IMR-90 (cell line): ENCODE results near the gene HSF2. TPM values are rescaled to one million over a fixed set of nuclear protein-coding genes. Genes with fewer than 3 reads are reported as not detected.

ENCODE experiments used
- ATAC-seq: fragments of 200-7000 bp; cut with Tn5 transposase; 2 replicates; pipeline ENCODE4 v1.9.1; 2020; ENCODE audit warnings: low read depth, mild to moderate bottlenecking, moderate library complexity
- BruUV-seq: library from RNA; stranded (reverse); fragments of 400-500 nt; replicated peaks from 2 replicates; lab custom pipeline; 2021; lab: Mats Ljungman, UMichigan
- CTCF ChIA-PET: fragments of 300-600 bp; formaldehyde crosslinking; extraction: SDS; loops from one replicate; lab custom pipeline; 2021; ENCODE audit warnings: antibody characterized with exemption; lab: Yijun Ruan, JAX
- POLR2A ChIA-PET: fragments of 300-600 bp; sonication (Branson Sonifier 250); formaldehyde crosslinking; loops from one replicate; lab custom pipeline; 2022; ENCODE audit warnings: antibody characterized with exemption; ENCODE audit not compliant: unreplicated experiment; lab: Charles Lee
- DNase-seq: peaks from one replicate; pipeline ENCODE4 v3.0.0; 2013
- H2AFZ ChIP-seq: replicated peaks from 2 replicates; pipeline ENCODE3; 2013; ENCODE audit warnings: low read length, mild to moderate bottlenecking; ENCODE audit not compliant: poor library complexity
- H2AK5ac ChIP-seq: 2 replicates; pipeline ENCODE4 v1.6.1; 2013; ENCODE audit warnings: low read depth, low read length, inconsistent platforms
- H2AK9ac ChIP-seq: replicated peaks from 2 replicates; pipeline ENCODE3; 2013; ENCODE audit warnings: mild to moderate bottlenecking, low read depth, low read length, moderate library complexity; ENCODE audit not compliant: poor library complexity
- H2BK120ac ChIP-seq: 2 replicates; pipeline ENCODE4 v1.6.1; 2013; ENCODE audit warnings: low read depth, low read length, inconsistent platforms
- H2BK15ac ChIP-seq: 3 replicates; pipeline ENCODE4 v1.6.1; 2013; ENCODE audit warnings: low read depth, low read length, inconsistent platforms
- H2BK20ac ChIP-seq: 2 replicates; pipeline ENCODE4 v1.6.1; 2013; ENCODE audit warnings: low read depth, mild to moderate bottlenecking, inconsistent platforms, low read length, moderate library complexity
- H2BK5ac ChIP-seq: 2 replicates; pipeline ENCODE4 v1.6.1; 2013; ENCODE audit warnings: mild to moderate bottlenecking, low read depth, low read length, inconsistent platforms; ENCODE audit not compliant: poor library complexity, severe bottlenecking
- H3K14ac ChIP-seq: replicated peaks from 2 replicates; pipeline ENCODE4 v1.6.1; 2013; ENCODE audit warnings: low read depth, low read length, inconsistent platforms
- H3K18ac ChIP-seq: 2 replicates; pipeline ENCODE4 v1.6.1; 2013; ENCODE audit warnings: low read depth, low read length, control low read depth
- H3K23ac ChIP-seq: 2 replicates; pipeline ENCODE4 v1.6.1; 2013; ENCODE audit warnings: low read depth, low read length, inconsistent platforms
- H3K27ac ChIP-seq: 2 replicates; pipeline ENCODE4 v1.5.1; 2013; ENCODE audit warnings: mild to moderate bottlenecking, control low read depth, low read length; ENCODE audit not compliant: insufficient read depth
- H3K27me3 ChIP-seq: 2 replicates; pipeline ENCODE4 v1.6.1; 2013; ENCODE audit warnings: low read length; ENCODE audit not compliant: control insufficient read depth, insufficient read depth
- H3K36me3 ChIP-seq: 2 replicates; pipeline ENCODE4 v1.6.1; 2013; ENCODE audit warnings: low read length, mixed read lengths; ENCODE audit not compliant: control insufficient read depth, insufficient read depth
- H3K4ac ChIP-seq: 2 replicates; pipeline ENCODE4 v1.6.1; 2013; ENCODE audit warnings: low read depth, low read length, inconsistent platforms
- H3K4me1 ChIP-seq: 2 replicates; pipeline ENCODE4 v1.6.1; 2013; ENCODE audit warnings: low read length, mixed read lengths; ENCODE audit not compliant: control insufficient read depth, insufficient read depth
- H3K4me2 ChIP-seq: 2 replicates; pipeline ENCODE4 v1.6.1; 2013; ENCODE audit warnings: low read depth, mild to moderate bottlenecking, control low read depth, low read length, moderate library complexity
- H3K4me3 ChIP-seq: 2 replicates; pipeline ENCODE4 v1.5.1; 2013; ENCODE audit warnings: low read depth, mild to moderate bottlenecking, control low read depth, low read length, moderate library complexity; ENCODE audit not compliant: insufficient read depth
- H3K56ac ChIP-seq: 2 replicates; pipeline ENCODE4 v1.6.1; 2013; ENCODE audit warnings: low read length, inconsistent platforms; ENCODE audit not compliant: insufficient read depth; ENCODE audit errors: extremely low read depth
- H3K79me1 ChIP-seq, 2 experiments: 2 replicates each; pipeline ENCODE4 v1.6.1; 2013; ENCODE audit warnings: low read length in 2 of 2, inconsistent platforms in 1 of 2, low read depth in 1 of 2
- H3K9ac ChIP-seq: 2 replicates; pipeline ENCODE4 v1.6.1; 2013; ENCODE audit warnings: low read depth, low read length, control low read depth
- H3K9me1 ChIP-seq: 2 replicates; pipeline ENCODE4 v1.6.1; 2013; ENCODE audit warnings: low read length, inconsistent platforms; ENCODE audit not compliant: insufficient read depth
- H3K9me3 ChIP-seq: 2 replicates; pipeline ENCODE4 v1.6.1; 2013; ENCODE audit warnings: low read length; ENCODE audit not compliant: control insufficient read depth, insufficient read depth
- H4K20me1 ChIP-seq: 2 replicates; pipeline ENCODE4 v1.6.1; 2013; ENCODE audit warnings: low read length, inconsistent platforms; ENCODE audit not compliant: insufficient read depth
- H4K5ac ChIP-seq: 2 replicates; pipeline ENCODE4 v1.6.1; 2013; ENCODE audit warnings: mild to moderate bottlenecking, low read depth, low read length, control low read depth
- H4K8ac ChIP-seq, 2 experiments: 2 replicates each; pipeline ENCODE4 v1.6.1; 2013; ENCODE audit warnings: low read depth in 2 of 2, low read length in 2 of 2, control low read depth in 1 of 2, inconsistent platforms in 1 of 2
- H4K91ac ChIP-seq: 2 replicates; pipeline ENCODE4 v1.6.1; 2013; ENCODE audit warnings: low read depth, low read length, inconsistent platforms; ENCODE audit not compliant: insufficient read depth
- CEBPB ChIP-seq: IDR thresholded peaks from 2 replicates; pipeline ENCODE4 v1.6.1; 2012; ENCODE audit warnings: low read depth, low read length, improper control_type of control experiment
- MAFK ChIP-seq: IDR thresholded peaks from 2 replicates; pipeline ENCODE4 v1.6.1; 2012; ENCODE audit warnings: low read depth, low read length, improper control_type of control experiment
- MAZ ChIP-seq: IDR thresholded peaks from 2 replicates; pipeline ENCODE4 v1.6.1; 2012; ENCODE audit warnings: low read depth, mild to moderate bottlenecking, low read length, improper control_type of control experiment, moderate library complexity, borderline replicate concordance
- NFE2L2 ChIP-seq: fragments of 150-350 bp; IDR thresholded peaks from 2 replicates; pipeline ENCODE4 v1.6.1; 2016; ENCODE audit warnings: low read depth, mild to moderate bottlenecking, low read length
- RAD21 ChIP-seq: IDR thresholded peaks from 2 replicates; pipeline ENCODE4 v1.6.1; 2012; ENCODE audit warnings: low read length, improper control_type of control experiment
- RCOR1 ChIP-seq: IDR thresholded peaks from 2 replicates; pipeline ENCODE4 v1.6.1; 2012; ENCODE audit warnings: mild to moderate bottlenecking, low read length, improper control_type of control experiment; ENCODE audit not compliant: insufficient replicate concordance
- RFX5 ChIP-seq: IDR thresholded peaks from 2 replicates; pipeline ENCODE4 v1.8.0; 2012; ENCODE audit warnings: low read depth, mild to moderate bottlenecking, low read length, moderate library complexity
- USF2 ChIP-seq: fragments of 150-350 bp; IDR thresholded peaks from 2 replicates; pipeline ENCODE4 v1.6.1; 2017; ENCODE audit warnings: mild to moderate bottlenecking, antibody characterized with exemption, low read length, low read depth
- WGBS, 2 experiments: methylation state at CpG; one replicate each; pipeline versions ENCODE4 v1.1.5 to v1.1.7; 2013; ENCODE audit warnings: missing lambda C conversion rate in 2 of 2; ENCODE audit not compliant: insufficient read length in 1 of 2; ENCODE audit errors: extremely low coverage in 2 of 2; 5-methylcytosine and 5-hydroxymethylcytosine counted together
- dilution Hi-C: fragments of 300-500 bp; cut with HindIII; formaldehyde crosslinking; loops from one replicate; pipeline ENCODE4 v1.14.3; 2018; ENCODE audit warnings: low sequenced_read_pairs; ENCODE audit not compliant: unreplicated experiment
- in situ Hi-C: fragments of 300-500 bp; cut with MboI; formaldehyde crosslinking; loops from 3 replicates; pipeline ENCODE4 v1.14.3; 2019; ENCODE audit warnings: low sequenced_read_pairs, inconsistent platforms, mixed read lengths
- intact Hi-C: fragments of 100-400 bp; cut with micrococcal nuclease; formaldehyde crosslinking; loops from 2 replicates; pipeline ENCODE4 v1.10.0; 2022
- polyA plus RNA-seq, 3 experiments: library from polyadenylated mRNA; depleted of rRNA; stranded (reverse); fragments of >200 nt; gene quantifications; 2 replicates each; pipeline ENCODE4 v1.2.3, GENCODE V29; 2012; ENCODE audit warnings: low replicate concordance in 1 of 3
- total RNA-seq: library from RNA; depleted of rRNA; stranded (reverse); fragments of >200 nt; gene quantifications from 2 replicates; pipeline ENCODE4 v1.2.3, GENCODE V29; 2012

Gene HSF2
- total and polyA plus RNA-seq, 2 of the 4 experiments (the other 2 are of a cell fraction) = 17.6 to 28.9 TPM

DNA sequence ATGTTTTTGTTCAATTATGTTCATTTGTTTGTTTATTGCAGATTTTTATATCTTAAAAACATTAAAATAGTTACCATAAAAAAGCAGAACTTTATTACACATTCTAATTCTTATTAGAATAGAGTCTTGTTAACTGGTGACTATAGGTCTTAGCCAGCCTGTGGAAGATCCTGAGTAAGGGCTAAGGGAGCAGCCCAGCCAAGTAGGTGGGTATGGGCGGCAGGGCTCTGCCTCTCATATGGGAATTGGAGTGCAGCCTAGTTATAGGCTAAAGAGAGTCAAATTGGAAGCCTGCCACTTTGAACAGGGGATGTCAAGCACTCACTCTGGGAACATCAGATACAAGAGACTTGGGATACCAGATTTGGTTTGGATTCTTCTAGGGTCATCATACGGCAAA lies 10.5 kb upstream of the HSF2 start:
- Histone ChIP-seq H4K8ac (no peak overlapping the region), H3K4me2 (no peak overlapping the region), H3K9ac (no peak overlapping the region), H2BK120ac (no peak overlapping the region), H3K14ac (no peak overlapping the region), H2AK5ac (no peak overlapping the region), H3K4ac (no peak overlapping the region), H3K36me3 (no peaks in the 10 kb centered on the region), H3K27me3 (no peaks in the 10 kb centered on the region), H3K18ac (no peak overlapping the region), H3K79me1 (no peaks in the 10 kb centered on the region), H4K20me1 (no peaks in the 10 kb centered on the region), H2BK5ac (no peak overlapping the region), H3K4me3 (no peak overlapping the region), H3K27ac (no peak overlapping the region), H2AFZ (no peak overlapping the region), H4K5ac (no peak overlapping the region), H2AK9ac (no peak overlapping the region), H3K9me3 (no peaks in the 10 kb centered on the region), H3K9me1 (no peaks in the 10 kb centered on the region), H3K4me1 (no peaks in the 10 kb centered on the region), H4K91ac (no peak overlapping the region), H3K56ac (no peak overlapping the region), H3K23ac (no peak overlapping the region), H2BK15ac (no peak overlapping the region), H2BK20ac (no peak overlapping the region)
- no peak for TF ChIP-seq RFX5
- TF ChIP-seq MAZ = no peak
- no peak for TF ChIP-seq USF2
- TF ChIP-seq NFE2L2 = no peak
- TF ChIP-seq MAFK = no peak
- no peak for TF ChIP-seq RAD21
- no peak for TF ChIP-seq RCOR1
- TF ChIP-seq CEBPB = no peak
- BruUV-seq = no TSS peak
- no peak for ATAC-seq
- dilution Hi-C loops = no loop called here
- in situ Hi-C loops = loop anchor here (10.0 kb wide), 1 partner anchor 146 kb away; no protein-coding TSS in a partner anchor
- intact Hi-C loops = loop anchor here (10.0 kb wide), 1 partner anchor 336 kb away; no protein-coding TSS in a partner anchor
- POLR2A ChIA-PET = no interaction called here
- CTCF ChIA-PET = no interaction called here
- no CpG with 5 or more reads among the region's 2 CpGs for WGBS, 2 experiments
- DNase-seq = no peak
